IPS DF 19.7 (cell line): ENCODE measurements around the gene NET1.
"Not testable (repeated sequence)": the region's sequence is repeated elsewhere in the genome, so short reads cannot be mapped to it uniquely, and the experiment has no call there.

ENCODE experiments used
- DNase-seq: peaks from one replicate; pipeline ENCODE4 v3.0.0-alpha.2; 2013; ENCODE audit warnings: low read depth, low spot score

The NET1 gene, protein sequence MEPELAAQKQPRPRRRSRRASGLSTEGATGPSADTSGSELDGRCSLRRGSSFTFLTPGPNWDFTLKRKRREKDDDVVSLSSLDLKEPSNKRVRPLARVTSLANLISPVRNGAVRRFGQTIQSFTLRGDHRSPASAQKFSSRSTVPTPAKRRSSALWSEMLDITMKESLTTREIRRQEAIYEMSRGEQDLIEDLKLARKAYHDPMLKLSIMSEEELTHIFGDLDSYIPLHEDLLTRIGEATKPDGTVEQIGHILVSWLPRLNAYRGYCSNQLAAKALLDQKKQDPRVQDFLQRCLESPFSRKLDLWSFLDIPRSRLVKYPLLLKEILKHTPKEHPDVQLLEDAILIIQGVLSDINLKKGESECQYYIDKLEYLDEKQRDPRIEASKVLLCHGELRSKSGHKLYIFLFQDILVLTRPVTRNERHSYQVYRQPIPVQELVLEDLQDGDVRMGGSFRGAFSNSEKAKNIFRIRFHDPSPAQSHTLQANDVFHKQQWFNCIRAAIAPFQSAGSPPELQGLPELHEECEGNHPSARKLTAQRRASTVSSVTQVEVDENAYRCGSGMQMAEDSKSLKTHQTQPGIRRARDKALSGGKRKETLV

DNA sequence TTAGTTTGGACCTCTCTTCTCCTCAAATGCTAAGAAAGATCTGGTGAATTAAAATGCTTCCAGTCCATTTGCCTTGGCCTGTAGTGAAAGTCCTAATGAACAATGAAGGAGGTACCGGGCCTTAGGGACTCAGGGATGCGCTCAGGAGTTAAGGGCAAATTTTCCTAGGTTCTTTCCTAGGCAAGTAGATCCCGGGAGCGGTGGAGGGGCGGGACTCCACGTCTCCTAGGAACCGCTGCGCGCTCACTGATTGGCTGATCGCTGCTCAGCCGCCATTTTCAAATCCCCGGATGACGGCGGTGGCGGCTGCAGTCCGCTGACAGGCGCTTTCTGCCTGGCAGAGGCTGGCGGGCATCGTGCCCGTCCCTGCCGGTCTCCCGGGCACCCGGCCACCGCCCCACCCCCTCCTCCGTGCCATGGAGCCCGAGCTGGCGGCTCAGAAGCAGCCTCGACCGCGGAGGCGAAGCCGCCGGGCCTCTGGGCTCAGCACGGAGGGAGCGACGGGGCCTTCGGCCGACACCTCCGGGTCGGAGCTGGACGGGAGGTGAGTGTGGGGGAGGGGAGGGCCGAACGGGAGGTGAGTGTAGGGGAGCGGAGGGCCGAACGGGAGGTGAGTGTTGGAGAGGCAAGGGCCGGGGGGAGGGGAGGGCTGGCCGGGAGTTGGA, at the start of gene NET1:
Gene NET1, plus strand, starts transcription at position 281 of the 665 bp plus-strand sequence. Its CDS starts 136 bp downstream, at position 417.
- DNase-seq: peak; percentile 74

DNA sequence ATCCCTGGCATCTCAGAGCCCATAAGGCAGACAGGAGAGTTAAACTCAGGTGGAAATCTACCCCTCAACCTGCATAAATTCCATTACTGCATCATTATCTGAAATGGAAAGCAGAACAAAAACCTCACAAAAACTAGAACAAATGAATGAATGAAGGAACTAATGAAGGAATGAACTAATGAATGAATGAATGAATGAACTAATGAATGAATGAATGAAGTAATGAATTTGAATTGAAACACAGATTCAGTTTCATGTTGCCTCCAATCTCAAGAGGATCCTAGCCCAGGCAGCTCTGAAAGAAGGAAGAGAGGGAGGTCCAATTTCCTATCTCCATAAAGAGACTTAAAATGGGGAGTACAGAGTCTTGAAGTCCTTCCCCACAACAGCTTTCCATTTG, 49.5 kb upstream of the NET1 start:
- no peak for DNase-seq

DNA sequence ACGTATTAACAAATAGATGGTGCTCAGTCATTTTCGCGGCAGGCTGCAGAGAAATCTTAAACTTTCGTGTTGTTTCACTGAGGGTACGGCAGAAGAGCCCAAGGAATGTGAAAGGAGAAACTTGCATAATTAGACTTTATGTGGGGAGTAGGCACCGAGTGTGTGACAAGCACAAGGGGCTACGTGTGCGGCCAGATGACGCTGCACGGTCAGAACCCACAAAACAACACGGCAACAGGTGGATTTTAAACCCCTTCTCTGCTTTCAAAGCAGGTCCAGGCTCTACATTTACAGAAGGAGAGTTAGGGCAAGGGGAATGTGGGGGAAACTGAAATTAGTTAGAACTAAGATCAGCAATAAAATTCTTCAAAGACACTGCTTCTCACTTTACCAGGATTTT, 48.0 kb upstream of the NET1 start:
- DNase-seq: no peak

DNA sequence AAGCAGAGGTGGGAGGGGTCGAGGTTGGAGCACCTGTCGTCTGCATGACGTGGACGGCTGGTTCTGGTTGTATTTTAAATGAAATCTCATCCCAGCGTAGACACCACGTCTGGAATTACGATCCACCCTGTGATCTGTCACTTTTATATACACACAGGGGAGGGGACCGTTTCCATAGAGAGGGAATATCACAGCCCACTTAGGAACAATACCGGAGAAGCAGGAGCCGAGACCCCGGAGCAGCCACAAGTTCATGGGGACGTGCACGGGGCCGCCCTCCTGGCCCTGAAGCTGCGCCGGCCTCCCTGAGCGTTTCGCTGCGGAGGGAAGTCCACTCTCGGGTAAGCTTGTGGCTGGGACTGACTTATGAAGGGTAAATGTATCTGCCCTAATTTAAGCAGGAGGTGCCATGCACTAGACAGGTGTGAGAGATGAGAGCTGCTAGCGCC, 47.4 kb upstream of the NET1 start, which contains the start of gene UCN3:
Gene UCN3, plus strand, starts transcription at position 77 of the 449 bp plus-strand sequence. CDS start 8,755 bp downstream, outside the sequence.
- no peak for DNase-seq

DNA sequence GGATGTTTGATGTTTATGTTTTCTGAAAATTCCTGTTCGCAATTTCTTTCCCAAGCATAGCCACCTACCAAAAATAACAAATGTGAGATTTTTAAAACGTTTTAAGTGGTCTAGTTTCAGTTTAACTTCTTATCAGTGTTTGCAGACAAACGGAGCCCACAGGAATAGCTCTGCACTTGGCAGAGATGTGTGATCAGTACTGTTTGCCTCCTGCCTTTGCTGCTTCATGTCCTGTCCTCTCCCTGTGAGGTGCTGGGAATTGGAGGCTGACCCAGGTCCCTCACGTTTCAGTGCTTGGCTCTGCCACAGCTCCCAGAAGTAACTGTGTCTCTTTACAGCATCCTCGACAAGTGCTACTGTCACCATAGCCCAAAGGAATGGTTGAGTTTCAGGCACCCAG, 46.4 kb upstream of the NET1 start:
- DNase-seq: no peak

DNA sequence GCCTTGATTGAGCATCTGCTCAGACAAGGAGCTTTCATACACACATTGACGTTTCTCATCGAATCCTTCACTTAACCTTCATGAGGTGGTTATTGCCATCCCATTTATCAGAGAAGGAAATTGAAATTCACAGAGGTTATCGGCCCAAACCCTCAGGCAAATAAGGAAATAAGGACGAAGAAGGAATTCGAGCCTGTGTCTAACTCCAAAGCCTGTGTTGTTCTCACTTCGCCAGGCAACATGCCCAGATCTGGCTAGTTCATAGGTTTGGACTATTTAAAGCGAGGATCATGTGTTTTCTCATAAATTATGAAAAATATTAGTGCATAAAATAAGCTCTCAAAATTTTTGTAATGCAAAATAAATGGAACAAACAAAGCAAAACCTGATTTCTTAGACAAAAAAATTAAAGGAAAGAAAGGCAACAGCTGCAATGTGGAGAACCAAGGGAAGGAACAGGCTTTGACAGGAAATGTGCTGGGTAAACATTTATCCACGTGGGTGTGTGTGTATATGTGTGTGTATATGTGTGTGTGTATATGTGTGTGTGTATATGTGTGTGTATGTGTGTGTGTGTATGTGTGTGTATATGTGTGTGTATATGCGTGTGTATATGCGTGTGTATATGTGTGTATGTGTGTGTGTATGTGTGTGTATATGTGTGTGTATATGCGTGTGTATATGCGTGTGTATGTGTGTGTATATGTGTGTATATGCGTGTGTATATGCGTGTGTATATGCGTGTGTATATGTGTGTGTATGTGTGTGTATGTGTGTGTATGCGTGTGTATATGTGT, 42.8 kb upstream of the NET1 start:
- no peak for DNase-seq

DNA sequence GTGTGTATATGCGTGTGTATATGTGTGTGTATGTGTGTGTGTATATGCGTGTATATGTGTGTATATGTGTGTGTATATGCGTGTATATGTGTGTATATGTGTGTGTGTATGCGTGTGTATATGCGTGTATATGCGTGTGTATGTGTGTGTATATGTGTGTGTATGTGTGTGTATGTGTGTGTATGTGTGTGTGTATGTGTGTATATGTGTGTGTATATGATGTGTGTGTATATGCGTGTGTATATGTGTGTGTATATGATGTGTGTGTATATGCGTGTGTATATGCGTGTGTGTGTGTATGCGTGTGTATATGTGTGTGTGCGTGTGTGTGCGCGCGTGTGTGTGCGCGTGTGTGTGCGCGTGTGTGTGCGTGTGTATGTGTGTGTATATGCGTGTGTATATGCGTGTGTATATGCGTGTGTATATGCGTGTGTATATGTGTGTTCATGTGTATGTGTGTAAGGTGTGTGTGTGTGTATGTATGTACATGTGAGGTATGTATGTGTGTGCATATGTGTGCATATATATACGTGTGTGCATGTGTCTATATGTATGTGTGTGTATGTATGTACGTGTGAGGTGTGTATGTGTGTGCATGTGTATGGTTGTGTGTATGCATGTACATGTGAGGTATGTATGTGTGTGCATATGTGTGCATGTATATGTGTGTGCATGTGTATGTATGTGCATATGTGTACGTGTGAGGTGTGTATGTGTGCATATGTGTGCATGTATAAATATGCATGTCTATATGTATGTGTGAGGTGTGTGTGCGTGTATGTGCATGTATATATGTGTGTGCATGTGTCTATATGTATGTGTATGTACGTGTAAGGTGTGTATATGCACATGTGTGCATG, 41.6 kb upstream of the NET1 start:
- no peak for DNase-seq

DNA sequence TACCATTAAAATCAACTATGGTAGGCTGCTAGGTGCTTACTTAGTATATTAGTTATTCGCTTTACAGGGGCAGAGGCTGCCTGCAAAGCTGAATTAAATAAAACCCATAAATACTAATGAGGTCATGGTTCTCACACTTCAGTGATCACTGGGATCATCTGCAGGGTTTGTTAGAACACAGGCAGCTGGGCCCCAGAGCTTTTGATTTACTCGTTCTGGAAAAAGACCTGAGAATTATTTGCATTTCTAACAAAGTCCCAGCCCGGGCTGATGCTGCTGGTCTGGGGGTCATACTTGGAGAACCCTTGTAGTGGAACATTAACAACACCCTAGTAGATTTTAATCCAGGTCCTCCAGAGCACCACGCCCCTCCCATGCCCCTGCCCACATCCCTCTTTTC, 39.0 kb upstream of the NET1 start:
- DNase-seq: no peak

DNA sequence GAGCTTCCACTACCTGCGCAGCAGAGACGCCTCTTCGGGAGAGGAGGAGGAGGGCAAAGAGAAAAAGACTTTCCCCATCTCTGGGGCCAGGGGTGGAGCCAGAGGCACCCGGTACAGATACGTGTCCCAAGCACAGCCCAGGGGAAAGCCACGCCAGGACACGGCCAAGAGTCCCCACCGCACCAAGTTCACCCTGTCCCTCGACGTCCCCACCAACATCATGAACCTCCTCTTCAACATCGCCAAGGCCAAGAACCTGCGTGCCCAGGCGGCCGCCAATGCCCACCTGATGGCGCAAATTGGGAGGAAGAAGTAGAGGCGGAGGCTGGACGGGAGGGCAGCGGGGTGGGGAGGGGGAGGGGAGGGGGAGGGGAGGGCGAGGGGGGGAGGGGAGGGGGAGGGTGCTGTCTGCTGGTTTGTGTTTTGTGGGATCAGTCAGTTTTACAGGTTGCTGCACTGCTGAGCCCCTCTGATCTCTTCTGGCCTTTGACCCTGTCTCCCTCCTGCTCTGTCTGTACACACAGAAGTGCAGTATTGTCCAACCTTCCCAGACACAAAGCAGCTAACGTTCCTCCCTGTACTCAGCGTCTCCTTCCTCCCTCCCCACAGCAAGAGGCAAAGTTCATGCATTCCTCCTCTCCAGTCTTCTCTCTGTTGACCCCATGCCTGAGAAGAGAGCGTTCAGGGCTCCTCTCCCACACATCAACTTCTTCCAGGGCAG, 38.3 kb upstream of the NET1 start:
- no peak for DNase-seq

DNA sequence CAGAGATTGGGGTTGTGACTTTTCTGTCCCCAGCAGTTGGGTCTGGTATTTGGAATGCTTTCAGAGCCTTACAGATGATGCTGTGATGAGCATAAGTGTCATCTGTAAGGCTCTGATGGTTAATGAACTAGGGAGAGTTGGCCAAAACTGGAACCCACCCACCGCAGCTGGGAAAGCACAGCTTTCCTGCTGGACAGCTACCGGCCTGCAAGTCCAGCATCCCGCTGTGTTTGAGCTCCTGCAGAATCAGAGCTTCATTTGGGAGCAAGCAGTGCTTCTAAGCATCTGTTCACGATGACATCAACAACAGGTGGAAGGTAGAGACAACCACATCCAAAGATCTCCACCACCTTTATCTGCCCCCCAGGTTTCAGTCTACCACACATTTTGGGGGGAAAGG, 35.9 kb upstream of the NET1 start:
- DNase-seq: no peak

DNA sequence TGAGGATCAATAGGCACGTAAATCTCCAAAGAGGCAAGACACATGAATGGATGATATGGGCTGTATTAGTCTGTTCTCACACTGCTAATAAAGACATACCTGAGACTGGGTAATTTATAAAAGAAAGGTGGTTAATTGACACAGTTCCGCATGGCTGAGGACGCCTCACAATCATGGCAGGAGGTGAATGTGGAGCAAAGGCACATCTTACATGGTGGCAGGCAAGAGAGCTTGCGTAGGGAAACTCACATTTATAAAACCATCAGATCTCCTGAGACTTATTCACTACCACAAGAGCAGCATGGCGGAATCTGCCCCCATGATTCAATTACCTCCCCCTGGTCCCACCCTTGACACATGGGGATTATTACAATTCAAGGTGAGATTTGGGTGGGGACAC, 33.2 kb upstream of the NET1 start:
- DNase-seq: not testable (repeated sequence)

DNA sequence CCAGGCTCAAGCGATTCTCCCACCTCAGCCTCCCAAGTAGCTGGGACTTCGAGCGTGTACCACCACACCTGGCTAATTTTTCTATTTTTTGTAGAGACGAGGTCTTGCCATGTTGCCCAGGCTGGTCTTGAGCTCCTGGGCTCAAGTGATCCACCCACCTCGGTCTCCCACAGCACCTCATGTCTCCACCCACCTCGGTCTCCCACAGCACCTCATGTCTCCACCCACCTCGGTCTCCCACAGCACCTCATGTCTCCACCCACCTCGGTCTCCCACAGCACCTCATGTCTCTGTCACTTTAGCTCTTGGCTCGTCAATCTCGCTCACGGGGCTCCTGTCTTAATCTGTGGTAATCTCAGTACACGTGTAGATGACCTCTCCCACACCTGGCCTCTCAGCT, 32.0 kb upstream of the NET1 start:
- DNase-seq: not testable (repeated sequence)

DNA sequence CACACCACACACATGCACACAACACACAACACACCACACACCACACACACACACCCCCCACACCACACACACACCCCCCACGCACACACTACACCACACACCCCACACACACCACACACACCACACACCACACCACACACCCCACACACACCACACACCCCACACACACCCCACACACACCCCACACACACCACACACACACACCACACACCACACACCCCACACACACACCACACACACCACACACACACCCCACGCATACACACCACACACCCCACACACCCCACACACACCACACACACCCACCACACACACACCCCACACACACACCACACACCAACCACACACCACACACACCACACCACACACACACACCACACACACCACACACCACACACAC, 31.2 kb upstream of the NET1 start:
- no peak for DNase-seq

DNA sequence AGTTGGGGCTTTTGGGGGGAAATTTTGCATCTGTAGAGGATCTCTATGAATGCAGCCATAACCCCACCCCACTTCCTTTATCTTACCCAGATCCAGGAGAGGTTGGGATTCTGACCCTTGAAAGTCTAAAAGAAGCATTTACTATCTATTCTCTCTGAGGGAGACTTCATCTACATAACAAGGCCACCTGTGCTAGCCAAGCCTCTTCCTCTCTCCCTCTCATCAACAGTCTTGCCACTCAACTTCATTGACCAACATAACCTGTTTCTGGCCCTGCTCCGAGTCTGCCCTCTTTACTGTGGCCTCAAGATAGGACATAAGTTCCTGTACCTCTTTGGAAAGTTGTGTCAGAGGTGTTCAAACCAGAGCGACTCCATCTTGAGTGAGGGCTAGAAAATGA, 27.1 kb upstream of the NET1 start:
- peak; percentile 52 for DNase-seq

DNA sequence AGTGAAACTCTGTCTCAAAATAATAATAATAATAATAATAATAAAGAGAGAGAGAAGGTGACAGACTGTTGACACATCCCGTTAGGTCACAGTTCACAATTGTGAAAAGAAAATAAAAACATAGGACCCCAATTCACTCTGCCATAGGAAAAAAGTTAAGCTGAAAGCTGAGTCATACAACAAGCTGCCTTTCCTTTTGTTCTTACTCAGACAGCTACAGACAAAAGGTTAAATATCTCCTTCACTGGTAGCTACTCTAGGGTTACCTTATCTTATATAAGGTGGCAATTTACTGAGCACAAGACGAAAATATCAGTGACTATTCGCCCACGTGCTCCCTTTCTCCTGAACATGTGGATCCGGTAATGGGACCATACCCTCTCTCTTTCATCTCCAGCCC, 25.2 kb upstream of the NET1 start:
- no peak for DNase-seq

DNA sequence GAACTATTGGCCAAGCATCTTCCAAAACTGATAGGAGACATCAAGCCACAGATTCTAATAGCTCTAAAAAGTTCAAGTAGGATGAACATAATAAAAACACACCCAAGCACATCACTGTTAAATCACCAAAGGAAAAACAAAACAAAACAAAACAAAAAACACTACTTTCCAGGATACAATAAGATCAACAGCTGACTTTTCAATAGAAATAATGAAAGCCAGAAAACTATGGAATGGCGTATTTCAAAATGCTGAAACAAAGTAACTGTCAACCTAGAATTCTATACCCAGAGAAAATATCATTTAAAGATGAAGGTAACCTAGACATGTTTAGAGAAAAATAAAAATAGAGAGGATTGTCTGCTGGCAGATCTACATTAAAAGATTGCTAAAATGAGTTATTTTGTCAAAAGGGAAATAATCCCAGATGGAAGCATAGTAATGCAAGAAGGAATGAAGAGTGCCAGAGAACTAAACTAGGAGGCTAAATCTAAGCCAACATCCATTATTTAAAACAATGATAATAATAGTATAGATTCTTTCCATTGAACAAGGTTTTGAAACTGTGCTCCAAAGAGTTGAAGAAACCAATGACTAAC, 21.7 kb upstream of the NET1 start:
- no peak for DNase-seq

DNA sequence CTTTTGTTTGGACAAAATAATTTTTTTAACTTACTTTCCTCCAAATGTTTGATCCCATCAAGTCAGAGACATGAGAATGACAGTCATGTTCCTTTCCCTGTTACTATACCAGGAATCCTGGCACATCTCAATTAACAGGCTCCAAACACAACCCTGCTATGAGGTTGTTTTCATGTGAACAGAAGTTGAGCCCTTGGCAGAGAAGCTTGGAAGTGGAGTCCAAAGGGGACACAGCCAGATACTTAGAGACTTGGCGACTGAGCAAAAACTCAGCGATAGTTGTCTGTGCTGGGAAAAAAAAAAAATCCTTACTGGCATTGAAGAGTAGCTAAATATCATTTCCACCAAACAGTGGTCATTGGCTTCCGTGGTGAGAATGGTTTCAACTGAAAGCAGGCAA, 20.6 kb upstream of the NET1 start:
- no peak for DNase-seq

DNA sequence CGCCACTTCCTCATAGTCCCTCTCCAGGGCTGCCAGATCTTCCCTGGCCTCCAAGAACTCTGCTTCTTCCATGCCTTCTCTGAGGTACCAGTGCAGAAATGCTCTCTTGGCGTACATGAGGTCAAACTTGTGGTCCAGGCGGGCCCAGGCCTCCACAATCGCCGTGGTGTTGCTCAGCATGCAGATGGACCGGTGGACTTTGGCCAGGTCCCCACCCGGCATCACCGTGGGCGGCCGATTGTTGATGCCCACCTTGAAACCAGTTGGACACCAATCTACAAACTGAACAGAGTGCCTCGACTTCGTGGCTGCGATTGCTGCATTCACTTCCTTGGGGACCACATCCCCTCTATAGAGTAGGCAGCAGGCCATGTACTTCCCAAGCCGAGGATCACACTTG, 18.8 kb upstream of the NET1 start:
- DNase-seq: no peak

DNA sequence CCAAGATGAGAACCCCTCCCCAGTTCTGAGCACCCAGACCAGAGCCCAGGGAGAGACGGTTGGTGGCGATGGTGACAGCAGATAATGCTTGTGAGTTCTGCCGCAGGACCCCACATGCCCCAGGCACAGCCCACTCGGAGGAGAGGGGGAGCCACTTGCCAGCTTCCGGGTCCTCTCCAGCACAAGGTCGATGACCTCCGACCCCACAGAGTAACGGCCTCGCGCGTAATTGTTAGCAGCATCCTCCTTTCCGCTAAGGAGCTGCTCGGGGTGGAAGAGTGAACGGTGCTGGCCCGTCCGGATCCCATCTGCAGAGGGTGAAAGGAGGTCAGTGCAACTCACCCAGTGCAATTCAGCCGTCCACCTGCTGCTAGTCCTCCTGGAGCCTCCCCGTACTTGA, 17.2 kb upstream of the NET1 start:
- DNase-seq: no peak
